Prostate gland (tissue), 2 donors: ENCODE data around the gene XRCC4.

Experiments
- CTCF ChIP-seq, 4 experiments: fragments of 200-600 bp in 2 of 4; fragments of 450-650 bp in 2 of 4; sonication (generic) in 2 of 4; IDR thresholded peaks; 1 replicate in 3 of 4; 2 replicates in 1 of 4; pipeline ENCODE4 v1.5.1; 2016 to 2019; ENCODE audit warnings: antibody characterized with exemption in 4 of 4, mild to moderate bottlenecking in 2 of 4, moderate library complexity in 2 of 4
- POLR2A ChIP-seq: fragments of 450-650 bp; IDR thresholded peaks from one replicate; pipeline ENCODE4 v1.6.1; 2016; ENCODE audit warnings: antibody characterized with exemption, mild to moderate bottlenecking
- POLR2AphosphoS5 ChIP-seq: sonication (generic); formaldehyde crosslinking; IDR thresholded peaks from one replicate; pipeline ENCODE4 v1.6.1; 2017; ENCODE audit warnings: antibody characterized with exemption

GRCh38 chr5:83312663-83313062 is 235.3 kb downstream of the XRCC4 start:
- TF ChIP-seq POLR2A (no peak), CTCF (IDR thresholded peaks at IDR 0.05) (no peak), POLR2AphosphoS5 (no peak)
